Glomerular endothelial cell (primary cell): ENCODE results near the gene BCL2L15. TPM values are rescaled to one million over a fixed set of nuclear protein-coding genes. Genes with fewer than 3 reads are reported as not detected.
A peak's percentile ranks its signal among the peaks of the same experiment; 100 is the strongest.

Source experiments
- DNase-seq: peaks from one replicate; pipeline ENCODE4 v3.0.0-alpha.2; 2011; ENCODE audit warnings: low read depth, low spot score; ENCODE audit errors: extremely low read depth
- total RNA-seq: library from RNA; depleted of rRNA; stranded (reverse); fragments of >200 nt; gene quantifications from 2 replicates; pipeline ENCODE4 v1.2.3, GENCODE V29; 2015

BCL2L15 gene
- total RNA-seq, 1 donor from 2014 or later = 0.23 TPM

GRCh38 chr1:113835686-113836290, 51.6 kb downstream of the BCL2L15 start:
- DNase-seq = peak; percentile 47

- DNase-seq = no peak
Observed at GRCh38 chr1:113834716-113835115, 52.7 kb downstream of the BCL2L15 start.

Other genes with a start within 250 kb of the BCL2L15 start
- gene PHTF1, start 128.1 kb downstream of the BCL2L15 start, total RNA-seq = 37.7 and 38.7 TPM in 2 replicates
- gene RSBN1, start 75.1 kb downstream of the BCL2L15 start, total RNA-seq = 6.8 and 11.3 TPM in 2 replicates
- gene PTPN22, start 15.9 kb downstream of the BCL2L15 start, total RNA-seq = 1.1 and 2.3 TPM in 2 replicates
- 25.5 and 31.5 TPM in 2 replicates for gene AP4B1, start 17.2 kb upstream of the BCL2L15 start, total RNA-seq
- gene DCLRE1B, start 17.7 kb upstream of the BCL2L15 start, total RNA-seq = 4.9 and 8.1 TPM in 2 replicates
- gene HIPK1, start 41.7 kb upstream of the BCL2L15 start, total RNA-seq = 23.9 and 33.6 TPM in 2 replicates
- 4.1 and 8.6 TPM in 2 replicates for gene OLFML3, start 91.9 kb upstream of the BCL2L15 start, total RNA-seq